Fibroblast of peridontal ligament (primary cell): ENCODE measurements around the gene ZBED4.

Source experiments
- DNase-seq: peaks from one replicate; pipeline ENCODE4 v3.0.0-alpha.2; 2010; ENCODE audit errors: extremely low read depth

ZBED4 gene

GRCh38 chr22:49922484-49922883, 68.8 kb downstream of the ZBED4 start:
- no peak for DNase-seq

GRCh38 chr22:49922926-49923325, 69.3 kb downstream of the ZBED4 start:
- no peak for DNase-seq

GRCh38 chr22:49923445-49923844, 69.8 kb downstream of the ZBED4 start:
- no peak for DNase-seq

GRCh38 chr22:49924113-49924833, 70.6 kb downstream of the ZBED4 start:
- DNase-seq = no peak

GRCh38 chr22:49925525-49926128, 72.0 kb downstream of the ZBED4 start:
- DNase-seq = no peak

- no peak for DNase-seq
These were observed 73.3 kb downstream of the ZBED4 start for GRCh38 chr22:49926916-49927315.

GRCh38 chr22:49927483-49928184, 74.0 kb downstream of the ZBED4 start:
- DNase-seq = no peak

- DNase-seq = no peak
These were observed 74.5 kb downstream of the ZBED4 start for GRCh38 chr22:49928185-49928495.

GRCh38 chr22:49928555-49929210, 75.0 kb downstream of the ZBED4 start:
- DNase-seq = no peak

GRCh38 chr22:49929211-49929979, 75.8 kb downstream of the ZBED4 start:
- DNase-seq = no peak

- DNase-seq = no peak
These were observed 76.4 kb downstream of the ZBED4 start for GRCh38 chr22:49929994-49930575.

- DNase-seq = peak; percentile 47
These were observed 77.2 kb downstream of the ZBED4 start for GRCh38 chr22:49930596-49931412.

GRCh38 chr22:49933236-49934159, 79.9 kb downstream of the ZBED4 start:
- no peak for DNase-seq

- DNase-seq = no peak
These were observed 80.7 kb downstream of the ZBED4 start for GRCh38 chr22:49934160-49934890.

GRCh38 chr22:49934891-49935557, 81.4 kb downstream of the ZBED4 start:
- DNase-seq = peak; percentile 23

- DNase-seq = no peak
These were observed 81.9 kb downstream of the ZBED4 start for GRCh38 chr22:49935561-49935960.

- peak; percentile 57 for DNase-seq
These were observed 82.7 kb downstream of the ZBED4 start for GRCh38 chr22:49936018-49936972.
